HG03135 (cell line): ENCODE data around the gene MAGEA1.
"Not testable (repeated sequence)": the region's sequence is repeated elsewhere in the genome, so short reads cannot be mapped to it uniquely, and the experiment has no call there.

Experiments
- ATAC-seq: cut with Tn5 transposase; IDR thresholded peaks from one replicate; pipeline ENCODE4 v1.9.1; 2021; ENCODE audit warnings: mild to moderate bottlenecking, moderate library complexity; ENCODE audit not compliant: unreplicated experiment

MAGEA1 gene

GRCh38 chrX:153179131-153179530, at the start of gene MAGEA1:
MAGEA1 (plus strand) TSS chrX:153179284; CDS start chrX:153182390, 3,106 bp downstream.
- ATAC-seq = no peak

GRCh38 chrX:153132924-153133323, 46.2 kb upstream of the MAGEA1 start:
- not testable (repeated sequence) for ATAC-seq

GRCh38 chrX:153139074-153139473, 40.0 kb upstream of the MAGEA1 start:
- not testable (repeated sequence) for ATAC-seq

- not testable (repeated sequence) for ATAC-seq
These were observed 32.8 kb upstream of the MAGEA1 start for GRCh38 chrX:153146288-153146687.

- ATAC-seq = no peak
These were observed 25.6 kb upstream of the MAGEA1 start for GRCh38 chrX:153153516-153153915.

GRCh38 chrX:153157450-153157849, 21.6 kb upstream of the MAGEA1 start:
- ATAC-seq = no peak

- ATAC-seq = no peak
These were observed 20.8 kb upstream of the MAGEA1 start for GRCh38 chrX:153158319-153158718.

- ATAC-seq = no peak
These were observed 17.1 kb upstream of the MAGEA1 start for GRCh38 chrX:153161952-153162351.

- ATAC-seq = no peak
These were observed 14.4 kb upstream of the MAGEA1 start for GRCh38 chrX:153164733-153165132.

GRCh38 chrX:153168423-153168822, 10.7 kb upstream of the MAGEA1 start:
- not testable (repeated sequence) for ATAC-seq

GRCh38 chrX:153181822-153182221, 2.7 kb downstream of the MAGEA1 start:
- no peak for ATAC-seq

- ATAC-seq = no peak
These were observed 5.7 kb downstream of the MAGEA1 start for GRCh38 chrX:153184787-153185186.

- no peak for ATAC-seq
These were observed 11.3 kb downstream of the MAGEA1 start for GRCh38 chrX:153190381-153190780.

- ATAC-seq = no peak
These were observed 21.4 kb downstream of the MAGEA1 start for GRCh38 chrX:153200462-153200861.

- ATAC-seq = no peak
These were observed 27.5 kb downstream of the MAGEA1 start for GRCh38 chrX:153206425-153207046.

- no peak for ATAC-seq
These were observed 30.3 kb downstream of the MAGEA1 start for GRCh38 chrX:153209347-153209746.

- no peak for ATAC-seq
These were observed 35.9 kb downstream of the MAGEA1 start for GRCh38 chrX:153214934-153215333.

GRCh38 chrX:153216926-153217325, 37.8 kb downstream of the MAGEA1 start:
- no peak for ATAC-seq

- ATAC-seq = no peak
These were observed 46.5 kb downstream of the MAGEA1 start for GRCh38 chrX:153225438-153226098.

GRCh38 chrX:153226344-153227185, 47.5 kb downstream of the MAGEA1 start:
- no peak for ATAC-seq
